Activated naive CD4-positive, alpha-beta T cell treated with anti-CD3 and anti-CD28 coated beads, Interleukin-2, amount 50 U/mL, for 72 hours (primary cell): ENCODE data around the gene FAM107B. TPM values are rescaled to one million over a fixed set of nuclear protein-coding genes. Genes with fewer than 3 reads are reported as not detected.

Source experiments
- ATAC-seq, 2 donors: fragments of 150-1000 bp; cut with Tn5 transposase; 2 replicates each; pipeline ENCODE4 v1.10.0; 2021; ENCODE audit warnings: mild to moderate bottlenecking in 2 of 2, moderate library complexity in 2 of 2
- DNase-seq, 2 donors: peaks; one replicate each; pipeline ENCODE4 v3.0.0; 2021 to 2022; ENCODE audit warnings: low spot score in 2 of 2
- H3K27ac Mint-ChIP-seq, 2 donors: one replicate each; pipeline ENCODE4 v1.8.0; 2022; ENCODE audit warnings: mild to moderate bottlenecking in 2 of 2, mixed read lengths in 2 of 2
- H3K36me3 Mint-ChIP-seq, 2 donors: one replicate each; pipeline ENCODE4 v1.8.0; 2022; ENCODE audit warnings: mixed read lengths in 2 of 2
- H3K9me3 Mint-ChIP-seq, 2 donors: one replicate each; pipeline ENCODE4 v1.8.0; 2022; ENCODE audit warnings: mixed read lengths in 2 of 2
- total RNA-seq, 2 donors: library from RNA; stranded (reverse); gene quantifications; one replicate each; pipeline ENCODE4 v1.2.3, GENCODE V29; 2022

Gene FAM107B
- total RNA-seq, 2 donors from 2014 or later: 108 to 188 TPM

- no peaks in the 10 kb centered on the region for H3K36me3 Mint-ChIP-seq
- DNase-seq (no peak), ATAC-seq (no peak)
- H3K27ac Mint-ChIP-seq: no peak overlapping the region
- H3K9me3 Mint-ChIP-seq: no peaks in the 10 kb centered on the region
Measured at GRCh38 chr10:14491811-14492210, 282.9 kb downstream of the FAM107B start.

DNA sequence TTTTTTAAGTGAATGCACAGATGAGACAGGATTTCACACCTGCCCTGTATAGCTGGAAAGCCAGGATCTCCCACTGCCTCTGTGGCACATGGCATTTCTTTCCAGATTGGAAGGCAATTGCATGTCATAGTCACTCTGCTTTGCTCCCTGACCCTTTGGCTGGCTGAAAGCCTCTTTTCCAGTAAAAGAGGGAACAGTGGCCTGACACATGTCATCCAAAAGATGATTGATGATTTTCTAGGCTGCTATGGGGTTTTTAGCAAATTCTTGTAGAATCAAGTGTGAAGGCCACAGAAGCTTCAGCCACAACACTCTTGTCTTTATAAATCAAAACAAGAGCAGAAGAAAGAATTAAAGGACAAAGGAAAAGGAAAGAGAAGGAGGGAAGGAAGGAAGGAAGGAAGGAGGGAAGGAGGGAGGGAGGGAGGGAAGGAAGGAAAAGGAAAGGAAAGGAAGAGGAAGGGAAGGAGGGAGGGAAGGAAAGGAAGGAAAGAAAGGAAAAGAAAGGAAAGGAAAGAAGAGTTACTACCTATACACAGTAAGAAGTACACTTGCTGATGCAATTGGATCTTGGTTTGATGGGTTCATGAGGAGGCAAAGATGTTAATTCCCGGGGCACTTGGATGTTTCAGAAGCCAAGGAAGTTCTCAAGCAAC, 285.0 kb downstream of the FAM107B start:
- H3K9me3 Mint-ChIP-seq: no peaks in the 10 kb centered on the region
- DNase-seq: no peak
- H3K27ac Mint-ChIP-seq: no peak overlapping the region
- H3K36me3 Mint-ChIP-seq: no peaks in the 10 kb centered on the region
- no peak for ATAC-seq

GRCh38 chr10:14487488-14487883, 287.2 kb downstream of the FAM107B start:
- ATAC-seq (no peak), DNase-seq (no peak)
- Mint-ChIP-seq H3K27ac (no peak overlapping the region), H3K36me3 (no peaks in the 10 kb centered on the region), H3K9me3 (no peaks in the 10 kb centered on the region)

DNA sequence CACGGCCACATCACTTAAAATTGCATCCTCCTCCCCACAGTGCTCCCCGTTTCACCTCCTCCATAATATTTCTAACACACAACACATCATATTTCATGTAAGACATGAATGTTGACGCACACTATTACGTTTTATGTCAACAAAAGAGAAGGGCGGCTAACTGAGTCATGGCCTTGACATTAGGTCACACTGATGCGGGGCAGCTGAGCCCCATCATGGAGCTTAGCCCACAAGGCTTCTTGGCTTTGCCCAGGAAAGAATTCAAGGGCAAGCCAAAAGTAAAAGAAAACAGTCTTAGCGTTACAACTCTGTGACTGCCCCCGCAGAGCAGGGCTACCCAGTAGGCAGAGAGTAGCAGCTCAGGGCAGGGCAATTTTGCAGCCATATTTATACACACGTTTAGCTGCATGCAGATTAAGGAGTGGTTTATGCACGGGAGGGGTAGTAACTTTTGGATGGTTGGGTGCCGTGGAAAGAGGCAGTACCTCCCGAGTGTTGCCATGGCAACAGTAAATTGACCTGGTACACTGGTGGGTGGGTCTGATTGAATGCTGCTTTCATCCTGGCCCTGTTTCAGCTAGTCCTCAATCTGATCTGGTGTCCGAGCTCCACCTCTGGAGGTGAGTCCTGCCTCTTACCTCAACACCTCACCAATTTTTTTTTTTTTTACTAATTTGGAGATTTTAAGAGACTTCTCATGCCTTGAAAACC, 287.8 kb downstream of the FAM107B start:
- ATAC-seq: no peak
- no peaks in the 10 kb centered on the region for H3K36me3 Mint-ChIP-seq
- no peak overlapping the region for H3K27ac Mint-ChIP-seq
- H3K9me3 Mint-ChIP-seq: no peaks in the 10 kb centered on the region
- DNase-seq: no peak

GRCh38 chr10:14485986-14486385, 288.7 kb downstream of the FAM107B start:
- Mint-ChIP-seq H3K27ac (no peak overlapping the region), H3K9me3 (no peaks in the 10 kb centered on the region), H3K36me3 (no peaks in the 10 kb centered on the region)
- no peak for ATAC-seq
- no peak for DNase-seq

DNA sequence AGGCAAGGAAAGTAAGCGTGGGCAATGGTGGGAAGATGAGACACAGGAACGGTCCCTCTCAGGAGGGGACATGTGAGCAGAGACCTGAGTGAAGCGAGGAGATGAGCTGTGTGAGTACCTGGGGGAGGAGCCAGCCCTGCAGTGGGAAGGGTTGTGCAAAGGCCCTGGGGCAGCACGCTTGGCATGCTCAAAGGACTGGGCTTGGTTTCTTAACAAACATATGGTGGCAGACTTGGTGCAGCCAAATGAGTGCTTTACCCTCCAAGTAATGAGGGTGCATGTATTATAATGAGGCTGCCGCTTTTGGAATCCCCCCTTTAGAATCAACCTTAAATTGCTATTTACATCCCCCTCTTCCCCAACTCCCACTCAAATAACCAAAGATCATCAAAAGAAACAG, 291.3 kb downstream of the FAM107B start:
- ATAC-seq: no peak
- Mint-ChIP-seq H3K9me3 (no peaks in the 10 kb centered on the region), H3K36me3 (no peaks in the 10 kb centered on the region), H3K27ac (no peak overlapping the region)
- DNase-seq: no peak

DNA sequence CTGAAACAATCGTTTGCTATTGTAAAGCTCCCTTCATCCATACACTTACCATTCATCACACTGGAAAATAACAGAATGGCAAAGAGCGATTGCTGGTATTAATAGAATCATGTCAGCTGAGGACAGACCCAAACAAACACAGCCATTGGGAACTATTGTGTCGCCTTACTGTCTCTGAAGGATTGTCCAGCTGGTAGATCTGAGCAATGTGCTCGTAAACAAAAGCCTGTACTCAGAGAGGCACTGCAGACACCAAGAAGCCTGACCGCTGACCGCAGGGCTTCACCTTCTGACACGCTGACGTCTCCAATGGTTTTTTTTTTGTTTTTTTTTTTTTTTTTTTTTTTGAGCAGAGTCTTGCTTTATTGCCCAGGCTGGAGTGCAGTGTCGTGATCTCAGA, 292.9 kb downstream of the FAM107B start:
- no peak for ATAC-seq
- Mint-ChIP-seq H3K9me3 (no peaks in the 10 kb centered on the region), H3K36me3 (no peaks in the 10 kb centered on the region), H3K27ac (no peak overlapping the region)
- no peak for DNase-seq

GRCh38 chr10:14481014-14481413, 293.7 kb downstream of the FAM107B start:
- Mint-ChIP-seq H3K27ac (no peak overlapping the region), H3K9me3 (no peaks in the 10 kb centered on the region), H3K36me3 (no peaks in the 10 kb centered on the region)
- no peak for DNase-seq
- no peak for ATAC-seq

GRCh38 chr10:14478604-14479003, 296.1 kb downstream of the FAM107B start:
- H3K36me3 Mint-ChIP-seq: no peaks in the 10 kb centered on the region
- H3K27ac Mint-ChIP-seq: no peak overlapping the region
- ATAC-seq: peak; percentile 52 to 54
- peak in 1 of 2 donors; percentile 19 for DNase-seq
- no peaks in the 10 kb centered on the region for H3K9me3 Mint-ChIP-seq

- DNase-seq (no peak), ATAC-seq (no peak)
- no peaks in the 10 kb centered on the region for H3K9me3 Mint-ChIP-seq
- H3K27ac Mint-ChIP-seq: no peak overlapping the region
- H3K36me3 Mint-ChIP-seq: no peaks in the 10 kb centered on the region
Measured at GRCh38 chr10:14478201-14478600, 296.5 kb downstream of the FAM107B start.

- Mint-ChIP-seq H3K9me3 (no peaks in the 10 kb centered on the region), H3K27ac (no peak overlapping the region), H3K36me3 (no peaks in the 10 kb centered on the region)
- DNase-seq (no peak), ATAC-seq (no peak)
Measured at GRCh38 chr10:14477408-14477710, 297.3 kb downstream of the FAM107B start.

DNA sequence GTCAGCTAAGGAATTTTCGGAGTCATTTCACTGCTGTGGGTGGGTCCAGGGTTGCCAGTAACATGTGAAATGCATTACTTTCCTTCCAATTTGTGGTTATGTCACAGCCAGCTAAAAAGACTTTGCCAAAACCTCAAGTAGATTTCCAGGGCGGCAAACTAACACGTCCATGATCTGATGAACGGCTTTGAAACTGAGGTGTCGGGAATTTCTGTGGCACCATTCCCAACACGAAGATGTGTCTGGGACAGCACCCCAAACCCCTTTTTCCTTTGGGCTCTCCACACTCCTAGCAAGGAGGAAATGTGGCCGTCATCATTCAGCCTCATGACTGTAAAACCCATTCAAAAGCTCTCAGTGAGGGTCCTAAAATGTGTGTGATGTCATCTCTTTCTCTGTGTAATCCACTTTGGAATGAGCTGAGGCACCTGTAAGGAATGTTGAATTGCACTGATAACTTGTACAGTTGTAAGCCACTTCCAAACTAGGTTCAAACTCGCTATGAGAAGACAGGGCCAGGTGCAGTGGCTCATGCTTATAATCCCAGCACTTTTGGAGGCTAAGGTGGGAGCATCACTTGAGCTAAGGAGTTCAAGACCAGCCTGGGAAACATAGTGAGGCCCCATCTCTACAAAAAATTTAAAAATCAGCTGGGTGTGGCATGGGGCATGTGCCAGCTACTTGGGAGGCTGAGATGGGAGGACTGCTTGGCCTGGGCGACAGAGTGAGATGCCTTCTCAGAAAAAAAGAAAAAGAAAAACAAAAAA, 297.9 kb downstream of the FAM107B start:
- no peak overlapping the region for H3K27ac Mint-ChIP-seq
- no peaks in the 10 kb centered on the region for H3K36me3 Mint-ChIP-seq
- DNase-seq: no peak
- ATAC-seq: no peak
- no peaks in the 10 kb centered on the region for H3K9me3 Mint-ChIP-seq

DNA sequence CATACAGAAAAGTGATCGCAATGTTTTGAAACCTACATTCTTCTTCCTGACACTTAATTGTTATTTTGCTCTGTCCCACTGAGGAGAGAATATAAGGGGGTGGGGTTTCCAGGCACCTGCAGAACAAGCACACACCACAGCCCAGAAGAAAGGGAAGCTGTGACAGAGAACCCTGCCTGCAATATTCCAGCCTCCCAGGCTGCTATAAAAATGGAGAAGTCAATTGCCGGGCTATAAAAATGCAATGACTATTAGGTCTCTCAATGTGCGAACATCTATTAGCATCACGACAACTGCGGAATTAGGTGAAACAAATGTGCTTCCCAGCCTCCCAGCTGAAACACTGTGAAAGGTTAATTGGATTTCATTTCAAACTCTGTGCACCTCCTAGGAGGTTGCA, 298.7 kb downstream of the FAM107B start:
- H3K36me3 Mint-ChIP-seq: no peaks in the 10 kb centered on the region
- ATAC-seq (no peak), DNase-seq (no peak)
- no peak overlapping the region for H3K27ac Mint-ChIP-seq
- H3K9me3 Mint-ChIP-seq: no peaks in the 10 kb centered on the region

GRCh38 chr10:14474656-14475055, 300.0 kb downstream of the FAM107B start:
- DNase-seq: no peak
- Mint-ChIP-seq H3K27ac (peak overlapping the region in 1 of 2 donors; percentile 24), H3K36me3 (no peaks in the 10 kb centered on the region), H3K9me3 (no peaks in the 10 kb centered on the region)
- no peak for ATAC-seq

DNA sequence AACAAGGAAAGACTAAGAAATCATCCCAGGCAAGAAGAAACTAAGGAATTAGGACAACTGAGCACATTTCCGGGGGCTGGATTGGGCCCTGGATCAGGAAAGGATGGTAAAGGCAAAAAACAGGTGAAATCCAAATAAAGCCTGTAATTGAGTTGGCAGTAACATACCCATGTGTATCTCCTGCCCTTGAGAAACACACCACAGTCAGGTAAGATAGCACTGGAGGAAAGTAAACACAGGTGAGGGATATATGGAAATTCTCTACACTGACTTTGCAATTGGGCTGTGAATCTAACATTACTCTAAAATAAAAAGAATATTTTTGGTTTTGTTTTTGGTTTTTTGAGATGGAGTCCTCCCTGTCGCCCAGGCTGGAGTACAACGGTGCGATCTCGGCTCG, 303.8 kb downstream of the FAM107B start:
- Mint-ChIP-seq H3K36me3 (no peaks in the 10 kb centered on the region), H3K27ac (no peak overlapping the region), H3K9me3 (no peaks in the 10 kb centered on the region)
- ATAC-seq (no peak), DNase-seq (no peak)

GRCh38 chr10:14468726-14469125, 306.0 kb downstream of the FAM107B start:
- Mint-ChIP-seq H3K36me3 (no peaks in the 10 kb centered on the region), H3K9me3 (no peaks in the 10 kb centered on the region), H3K27ac (no peak overlapping the region)
- ATAC-seq (no peak), DNase-seq (no peak)
